ENCODE data around the gene TRIM46. TPM values are rescaled to one million over a fixed set of nuclear protein-coding genes. Genes with fewer than 3 reads are reported as not detected.

Gene TRIM46
- total RNA-seq, 1 experiment from 2014 or later = 3.8 TPM

DNA sequence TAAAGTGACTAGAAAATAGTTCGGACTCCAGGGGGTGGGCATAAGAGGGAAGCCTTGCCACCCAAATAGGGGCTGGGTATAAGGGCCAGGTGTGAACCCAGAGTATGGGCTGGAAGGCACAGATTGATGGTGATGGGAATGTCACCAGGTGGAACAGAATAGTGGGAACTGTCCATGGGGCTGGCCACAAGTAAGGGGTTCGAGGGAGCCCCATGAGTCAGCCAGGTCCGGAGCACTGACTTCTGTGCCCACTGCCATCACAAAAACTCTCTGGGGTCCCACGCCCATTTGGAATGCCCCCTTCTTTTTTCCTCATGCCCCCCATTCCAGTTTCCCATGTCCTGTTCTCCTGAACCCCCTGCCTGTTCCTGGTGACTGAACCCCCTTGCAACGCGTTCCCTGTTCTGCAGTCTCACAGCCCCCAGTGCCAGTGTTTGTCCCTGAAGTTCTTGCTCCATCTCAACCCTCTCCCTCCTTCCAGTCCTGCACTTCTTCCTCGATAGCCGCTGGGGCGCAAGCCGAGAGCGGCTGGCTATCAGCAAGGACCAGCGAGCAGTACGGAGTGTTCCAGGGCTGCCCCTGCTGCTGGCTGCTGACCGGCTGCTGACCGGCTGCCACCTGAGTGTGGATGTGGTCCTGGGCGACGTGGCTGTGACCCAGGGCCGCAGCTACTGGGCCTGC lies 7.9 kb downstream of the TRIM46 start:
- DNase-seq (ENCODE audit: low read depth, low spot score) (no peak), ATAC-seq (no peak)
- intact Hi-C loops (cut with micrococcal nuclease; ENCODE audit: unreplicated experiment) (no loop called here), in situ Hi-C loops (cut with HindIII; ENCODE audit: low pct_unique_long_range_greater_than_20kb, low sequenced_read_pairs) (no loop called here)
- no peaks in the 10 kb centered on the region for H3K36me3 ChIP-seq (ENCODE audit: control insufficient read depth, insufficient read depth, low read length)
- no peaks in the 10 kb centered on the region for H3K27me3 ChIP-seq (ENCODE audit: control insufficient read depth, insufficient read depth, low read length)
- H3K9me3 ChIP-seq (ENCODE audit: control insufficient read depth, insufficient read depth, low read depth, low read length) = no peaks in the 10 kb centered on the region
- H3K4me3 ChIP-seq (ENCODE audit: low read depth in 2 of 2, low read length in 2 of 2) = no peak overlapping the region
- TF ChIP-seq SIN3A (IDR thresholded peaks at IDR 0.05; ENCODE audit: borderline replicate concordance, insufficient read depth, low read depth, low read length) (no peak), POLR2AphosphoS5 (IDR thresholded peaks at IDR 0.05; ENCODE audit: low read depth, low read length) (no peak), TCF7L2 (IDR thresholded peaks at IDR 0.05; ENCODE audit: low read depth, low read length) (no peak)
- TF ChIP-seq, protein P1, sequence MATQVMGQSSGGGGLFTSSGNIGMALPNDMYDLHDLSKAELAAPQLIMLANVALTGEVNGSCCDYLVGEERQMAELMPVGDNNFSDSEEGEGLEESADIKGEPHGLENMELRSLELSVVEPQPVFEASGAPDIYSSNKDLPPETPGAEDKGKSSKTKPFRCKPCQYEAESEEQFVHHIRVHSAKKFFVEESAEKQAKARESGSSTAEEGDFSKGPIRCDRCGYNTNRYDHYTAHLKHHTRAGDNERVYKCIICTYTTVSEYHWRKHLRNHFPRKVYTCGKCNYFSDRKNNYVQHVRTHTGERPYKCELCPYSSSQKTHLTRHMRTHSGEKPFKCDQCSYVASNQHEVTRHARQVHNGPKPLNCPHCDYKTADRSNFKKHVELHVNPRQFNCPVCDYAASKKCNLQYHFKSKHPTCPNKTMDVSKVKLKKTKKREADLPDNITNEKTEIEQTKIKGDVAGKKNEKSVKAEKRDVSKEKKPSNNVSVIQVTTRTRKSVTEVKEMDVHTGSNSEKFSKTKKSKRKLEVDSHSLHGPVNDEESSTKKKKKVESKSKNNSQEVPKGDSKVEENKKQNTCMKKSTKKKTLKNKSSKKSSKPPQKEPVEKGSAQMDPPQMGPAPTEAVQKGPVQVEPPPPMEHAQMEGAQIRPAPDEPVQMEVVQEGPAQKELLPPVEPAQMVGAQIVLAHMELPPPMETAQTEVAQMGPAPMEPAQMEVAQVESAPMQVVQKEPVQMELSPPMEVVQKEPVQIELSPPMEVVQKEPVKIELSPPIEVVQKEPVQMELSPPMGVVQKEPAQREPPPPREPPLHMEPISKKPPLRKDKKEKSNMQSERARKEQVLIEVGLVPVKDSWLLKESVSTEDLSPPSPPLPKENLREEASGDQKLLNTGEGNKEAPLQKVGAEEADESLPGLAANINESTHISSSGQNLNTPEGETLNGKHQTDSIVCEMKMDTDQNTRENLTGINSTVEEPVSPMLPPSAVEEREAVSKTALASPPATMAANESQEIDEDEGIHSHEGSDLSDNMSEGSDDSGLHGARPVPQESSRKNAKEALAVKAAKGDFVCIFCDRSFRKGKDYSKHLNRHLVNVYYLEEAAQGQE (IDR thresholded peaks at IDR 0.05; ENCODE audit: insufficient read depth in 1 of 2, low read depth in 2 of 2, low read length in 1 of 2) = no peak
- TF ChIP-seq, protein P2, sequence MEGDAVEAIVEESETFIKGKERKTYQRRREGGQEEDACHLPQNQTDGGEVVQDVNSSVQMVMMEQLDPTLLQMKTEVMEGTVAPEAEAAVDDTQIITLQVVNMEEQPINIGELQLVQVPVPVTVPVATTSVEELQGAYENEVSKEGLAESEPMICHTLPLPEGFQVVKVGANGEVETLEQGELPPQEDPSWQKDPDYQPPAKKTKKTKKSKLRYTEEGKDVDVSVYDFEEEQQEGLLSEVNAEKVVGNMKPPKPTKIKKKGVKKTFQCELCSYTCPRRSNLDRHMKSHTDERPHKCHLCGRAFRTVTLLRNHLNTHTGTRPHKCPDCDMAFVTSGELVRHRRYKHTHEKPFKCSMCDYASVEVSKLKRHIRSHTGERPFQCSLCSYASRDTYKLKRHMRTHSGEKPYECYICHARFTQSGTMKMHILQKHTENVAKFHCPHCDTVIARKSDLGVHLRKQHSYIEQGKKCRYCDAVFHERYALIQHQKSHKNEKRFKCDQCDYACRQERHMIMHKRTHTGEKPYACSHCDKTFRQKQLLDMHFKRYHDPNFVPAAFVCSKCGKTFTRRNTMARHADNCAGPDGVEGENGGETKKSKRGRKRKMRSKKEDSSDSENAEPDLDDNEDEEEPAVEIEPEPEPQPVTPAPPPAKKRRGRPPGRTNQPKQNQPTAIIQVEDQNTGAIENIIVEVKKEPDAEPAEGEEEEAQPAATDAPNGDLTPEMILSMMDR (IDR thresholded peaks at IDR 0.05) = no peak
- CTCF ChIA-PET = no interaction called here
- peaks cover 3% of the 10 kb centered on the region for H3K4me1 ChIP-seq (ENCODE audit: control insufficient read depth, insufficient read depth, low read length)
- no TSS peak for BruUV-seq (replicated peaks)
- POLR2A ChIA-PET = no interaction called here
- H3K27ac ChIP-seq (ENCODE audit: low read length) = no peak overlapping the region

DNA sequence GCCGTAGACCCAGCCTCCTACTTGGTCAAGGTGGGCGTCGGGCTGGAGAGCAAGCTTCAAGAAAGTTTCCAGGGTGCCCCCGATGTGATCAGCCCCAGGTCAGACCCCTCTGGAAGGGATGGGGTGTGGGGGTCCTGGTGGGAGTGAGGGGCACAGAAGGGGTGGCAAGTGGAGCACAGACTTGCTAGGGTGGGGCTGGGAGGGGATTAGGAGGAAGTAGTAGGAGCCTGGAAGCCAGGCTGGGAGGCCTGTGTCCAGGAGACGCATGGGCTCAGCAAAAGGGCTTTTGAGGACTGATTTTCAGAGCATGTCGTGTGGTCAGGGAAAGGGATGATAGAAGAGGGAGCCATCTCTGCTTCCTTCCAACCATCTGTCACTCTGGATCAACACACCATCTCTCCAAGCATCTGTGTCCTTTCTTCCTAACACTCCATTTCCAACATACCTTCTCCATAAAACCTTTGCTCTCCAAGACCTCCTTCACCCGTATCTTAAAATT lies 8.5 kb downstream of the TRIM46 start:
- Histone ChIP-seq H3K9me3 (ENCODE audit: control insufficient read depth, insufficient read depth, low read depth, low read length) (no peaks in the 10 kb centered on the region), H3K4me3 (ENCODE audit: low read depth in 2 of 2, low read length in 2 of 2) (no peak overlapping the region), H3K27me3 (ENCODE audit: control insufficient read depth, insufficient read depth, low read length) (no peaks in the 10 kb centered on the region), H3K4me1 (ENCODE audit: control insufficient read depth, insufficient read depth, low read length) (peaks cover 2% of the 10 kb centered on the region), H3K27ac (ENCODE audit: low read length) (no peak overlapping the region), H3K36me3 (ENCODE audit: control insufficient read depth, insufficient read depth, low read length) (no peaks in the 10 kb centered on the region)
- TF ChIP-seq, protein P2 (IDR thresholded peaks at IDR 0.05) = no peak
- TF ChIP-seq POLR2AphosphoS5 (IDR thresholded peaks at IDR 0.05; ENCODE audit: low read depth, low read length) (no peak), TCF7L2 (IDR thresholded peaks at IDR 0.05; ENCODE audit: low read depth, low read length) (no peak), SIN3A (IDR thresholded peaks at IDR 0.05; ENCODE audit: borderline replicate concordance, insufficient read depth, low read depth, low read length) (no peak)
- TF ChIP-seq, protein P1 (IDR thresholded peaks at IDR 0.05; ENCODE audit: insufficient read depth in 1 of 2, low read depth in 2 of 2, low read length in 1 of 2) = no peak
- in situ Hi-C loops (cut with HindIII; ENCODE audit: low pct_unique_long_range_greater_than_20kb, low sequenced_read_pairs) = no loop called here
- POLR2A ChIA-PET = no interaction called here
- no peak for ATAC-seq
- DNase-seq (ENCODE audit: low read depth, low spot score) = no peak
- intact Hi-C loops (cut with micrococcal nuclease; ENCODE audit: unreplicated experiment) = no loop called here
- CTCF ChIA-PET = no interaction called here
- BruUV-seq (replicated peaks) = no TSS peak

Data from Panc1 (cell line).